Karpas-422 (cell line): ENCODE measurements around the gene FBN1. TPM values are rescaled to one million over a fixed set of nuclear protein-coding genes. Genes with fewer than 3 reads are reported as not detected.

Experiments used
- DNase-seq: peaks from one replicate; pipeline ENCODE4 v3.0.0-alpha.2; 2015
- H2AFZ ChIP-seq: fragments of 200-600 bp; sonication (generic); 2 replicates; pipeline ENCODE4 v1.6.1; 2014; ENCODE audit warnings: antibody characterized with exemption, low read length, mixed read lengths
- H3K27ac ChIP-seq: fragments of 200-600 bp; sonication (generic); 2 replicates; pipeline ENCODE4 v1.5.1; 2014; ENCODE audit warnings: mild to moderate bottlenecking, low read length, moderate library complexity
- H3K27me3 ChIP-seq: fragments of 200-600 bp; sonication (generic); 2 replicates; pipeline ENCODE4 v1.6.1; 2014; ENCODE audit warnings: low read length, mixed read lengths
- H3K36me3 ChIP-seq: fragments of 200-600 bp; sonication (generic); 2 replicates; pipeline ENCODE4 v1.6.1; 2014; ENCODE audit warnings: low read length, mixed read lengths; ENCODE audit not compliant: insufficient read depth
- H3K4me1 ChIP-seq: fragments of 200-600 bp; sonication (generic); 2 replicates; pipeline ENCODE4 v1.6.1; 2014; ENCODE audit warnings: mild to moderate bottlenecking, low read length, mixed read lengths
- H3K4me2 ChIP-seq: fragments of 200-600 bp; sonication (generic); 2 replicates; pipeline ENCODE4 v1.6.1; 2014; ENCODE audit warnings: low read length, low read depth, mild to moderate bottlenecking; ENCODE audit not compliant: poor library complexity, severe bottlenecking
- H3K4me3 ChIP-seq: fragments of 200-600 bp; sonication (generic); 2 replicates; pipeline ENCODE4 v1.5.1; 2014; ENCODE audit warnings: mild to moderate bottlenecking, antibody characterized with exemption, low read length, mixed read lengths
- H3K79me2 ChIP-seq: fragments of 200-600 bp; sonication (generic); 2 replicates; pipeline ENCODE4 v1.6.1; 2014; ENCODE audit warnings: mild to moderate bottlenecking, low read length, mixed read lengths
- H3K9ac ChIP-seq: fragments of 200-600 bp; sonication (generic); 2 replicates; pipeline ENCODE4 v1.6.0; 2014; ENCODE audit warnings: low read length
- H3K9me2 ChIP-seq: fragments of 200-600 bp; sonication (generic), shearing (Covaris generic); replicated peaks from 2 replicates; pipeline ENCODE4 v1.6.0; 2014; ENCODE audit warnings: mild to moderate bottlenecking, low read length, moderate library complexity; ENCODE audit not compliant: insufficient read depth
- H3K9me3 ChIP-seq: fragments of 300-700, 200-600 bp; sonication (generic); 2 replicates; pipeline ENCODE4 v1.6.1; 2014; ENCODE audit warnings: low read length, mixed read lengths
- H4K20me1 ChIP-seq: fragments of 200-600 bp; sonication (generic); 2 replicates; pipeline ENCODE4 v1.6.1; 2014; ENCODE audit warnings: mild to moderate bottlenecking, antibody characterized with exemption, low read length, low read depth; ENCODE audit not compliant: insufficient read depth
- total RNA-seq: library from RNA; depleted of rRNA; stranded (reverse); fragments of >200 nt; shearing (Covaris generic); gene quantifications from 2 replicates; pipeline ENCODE4 v1.2.3, GENCODE V29; 2014; ENCODE audit warnings: low replicate concordance

The FBN1 gene
- total RNA-seq, 1 experiment from 2014 or later, result 0.86 TPM

DNA sequence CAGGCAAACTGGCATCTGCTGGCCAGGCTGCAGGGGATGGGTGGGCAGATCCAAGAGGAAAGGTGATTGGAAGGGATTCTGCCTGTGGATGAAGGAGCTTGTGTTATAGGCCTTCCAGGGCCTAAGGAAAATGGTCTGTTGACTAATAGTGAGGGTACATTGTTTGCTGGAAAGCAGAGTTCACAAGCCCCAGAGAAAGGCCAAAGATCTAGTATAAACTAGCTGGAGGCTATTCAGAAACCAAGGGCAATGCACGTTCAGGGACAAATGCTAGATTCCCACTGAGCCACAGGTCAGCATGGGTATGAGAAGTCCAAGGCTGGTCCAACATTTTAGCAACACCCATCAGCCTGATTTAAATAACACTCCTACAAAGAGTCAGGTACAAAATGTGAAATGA lies 74.7 kb downstream of the FBN1 start:
- Histone ChIP-seq H3K27me3 (no peaks in the 10 kb centered on the region), H3K9me3 (no peaks in the 10 kb centered on the region), H3K9me2 (no peaks in the 10 kb centered on the region), H3K4me1 (no peaks in the 10 kb centered on the region), H3K9ac (no peak overlapping the region), H2AFZ (no peak overlapping the region), H3K36me3 (no peaks in the 10 kb centered on the region), H3K27ac (no peak overlapping the region), H3K4me2 (no peak overlapping the region), H4K20me1 (no peaks in the 10 kb centered on the region), H3K4me3 (no peak overlapping the region), H3K79me2 (no peaks in the 10 kb centered on the region)
- no peak for DNase-seq

- Histone ChIP-seq H3K27ac (no peak overlapping the region), H3K79me2 (no peaks in the 10 kb centered on the region), H3K4me3 (no peak overlapping the region), H2AFZ (no peak overlapping the region), H3K36me3 (no peaks in the 10 kb centered on the region), H3K4me1 (no peaks in the 10 kb centered on the region), H3K9ac (no peak overlapping the region), H3K9me3 (no peaks in the 10 kb centered on the region), H3K27me3 (no peaks in the 10 kb centered on the region), H4K20me1 (no peaks in the 10 kb centered on the region), H3K9me2 (no peaks in the 10 kb centered on the region), H3K4me2 (no peak overlapping the region)
- DNase-seq, result no peak
Observed at GRCh38 chr15:48569591-48570302, 75.8 kb downstream of the FBN1 start.

DNA sequence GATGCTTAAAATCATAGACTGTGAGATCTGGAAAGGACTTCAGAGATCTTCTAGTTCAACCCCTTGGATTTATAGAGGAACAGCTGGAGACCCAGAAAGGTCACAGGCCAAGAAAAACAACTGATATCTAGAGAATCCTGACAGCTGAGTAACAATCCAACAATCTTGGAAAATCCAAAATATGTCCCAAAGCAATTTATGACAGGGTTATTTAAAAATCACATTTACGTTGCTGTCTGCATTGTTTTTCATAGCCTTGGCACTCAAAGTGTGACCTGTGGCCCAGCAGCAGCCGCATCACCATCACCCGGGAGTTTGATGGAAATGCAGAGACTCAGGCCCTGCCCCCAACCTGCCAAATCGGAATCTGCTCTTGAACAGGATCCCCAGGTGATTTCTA lies 78.8 kb downstream of the FBN1 start:
- H3K4me3 ChIP-seq, result no peak overlapping the region
- no peaks in the 10 kb centered on the region for H4K20me1 ChIP-seq
- H3K9me3 ChIP-seq, result no peaks in the 10 kb centered on the region
- no peak overlapping the region for H3K4me2 ChIP-seq
- no peak for DNase-seq
- no peaks in the 10 kb centered on the region for H3K27me3 ChIP-seq
- H2AFZ ChIP-seq, result no peak overlapping the region
- no peaks in the 10 kb centered on the region for H3K36me3 ChIP-seq
- no peak overlapping the region for H3K27ac ChIP-seq
- no peaks in the 10 kb centered on the region for H3K79me2 ChIP-seq
- no peaks in the 10 kb centered on the region for H3K9me2 ChIP-seq
- no peak overlapping the region for H3K9ac ChIP-seq
- H3K4me1 ChIP-seq, result no peaks in the 10 kb centered on the region

DNA sequence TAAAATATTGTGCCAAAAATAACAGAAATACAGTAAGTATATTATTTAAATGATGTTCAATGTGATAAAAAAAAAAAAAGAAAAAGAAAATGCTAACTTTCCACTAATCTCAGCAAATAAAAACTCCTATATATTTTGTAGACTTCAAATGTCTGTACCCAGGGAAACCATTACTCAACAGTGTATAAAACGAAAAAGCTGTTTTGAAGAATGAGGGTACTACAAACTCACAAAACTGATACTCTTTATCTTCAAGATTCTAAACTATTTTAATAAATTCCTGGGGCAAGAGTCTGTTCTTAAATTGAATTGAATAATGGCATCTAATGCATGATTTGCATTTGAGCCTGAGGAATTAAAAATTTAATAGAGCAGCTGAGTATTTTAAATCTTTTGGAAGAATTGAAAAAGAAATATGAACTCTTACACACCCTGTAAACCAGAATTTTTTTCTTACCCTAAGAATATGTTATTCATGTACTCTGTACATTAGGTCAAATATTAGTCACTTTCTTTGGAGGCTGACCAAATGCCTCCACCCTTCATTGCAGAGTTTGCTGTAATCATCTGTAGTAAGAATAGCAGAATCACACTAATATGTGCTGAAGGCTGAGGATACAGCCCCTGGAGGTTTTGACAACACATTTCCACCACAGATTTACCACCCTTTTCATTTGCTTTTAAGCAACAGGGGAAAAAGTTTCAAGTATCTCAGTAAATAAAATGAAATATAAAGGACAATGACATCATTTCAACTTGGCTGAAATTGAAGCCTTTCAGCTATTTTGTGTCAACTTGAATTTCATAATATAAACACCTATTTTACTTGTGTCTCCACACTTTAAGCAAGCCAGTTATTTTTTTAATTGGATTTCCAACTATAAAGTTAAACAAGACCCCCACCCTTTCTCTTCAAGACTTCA lies 79.7 kb downstream of the FBN1 start:
- Histone ChIP-seq H3K4me2 (no peak overlapping the region), H3K36me3 (no peaks in the 10 kb centered on the region), H4K20me1 (no peaks in the 10 kb centered on the region), H3K27ac (no peak overlapping the region), H2AFZ (no peak overlapping the region), H3K79me2 (no peaks in the 10 kb centered on the region), H3K4me1 (no peaks in the 10 kb centered on the region), H3K27me3 (no peaks in the 10 kb centered on the region), H3K9me3 (no peaks in the 10 kb centered on the region), H3K9ac (no peak overlapping the region), H3K4me3 (no peak overlapping the region), H3K9me2 (no peaks in the 10 kb centered on the region)
- DNase-seq, result no peak

DNA sequence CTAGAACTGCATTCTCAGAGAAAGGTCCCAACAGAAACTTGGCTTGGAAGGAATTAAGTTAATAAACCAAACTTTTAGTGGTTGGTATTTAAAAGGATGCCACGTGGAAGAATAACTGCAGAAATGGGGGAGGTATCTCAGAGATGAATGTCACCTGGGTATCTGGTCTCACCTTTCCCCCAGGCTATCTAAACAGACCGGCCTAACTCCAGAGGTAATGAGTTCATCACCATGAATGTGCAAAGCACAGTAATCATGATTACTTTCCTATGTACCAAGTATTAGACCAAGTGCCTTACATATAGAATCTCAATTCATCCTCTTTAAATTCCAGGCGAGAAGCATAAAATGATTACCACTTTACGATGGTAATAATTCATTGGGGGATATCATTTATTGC lies 80.8 kb downstream of the FBN1 start:
- Histone ChIP-seq H3K4me2 (no peak overlapping the region), H3K4me3 (no peak overlapping the region), H3K27me3 (no peaks in the 10 kb centered on the region), H3K4me1 (no peaks in the 10 kb centered on the region), H3K9me3 (no peaks in the 10 kb centered on the region), H3K79me2 (no peaks in the 10 kb centered on the region), H4K20me1 (no peaks in the 10 kb centered on the region), H3K36me3 (no peaks in the 10 kb centered on the region), H2AFZ (no peak overlapping the region), H3K9me2 (no peaks in the 10 kb centered on the region), H3K27ac (no peak overlapping the region), H3K9ac (no peak overlapping the region)
- no peak for DNase-seq

- no peak overlapping the region for H3K27ac ChIP-seq
- DNase-seq, result no peak
- H3K4me2 ChIP-seq, result no peak overlapping the region
- no peak overlapping the region for H3K9ac ChIP-seq
- H3K4me3 ChIP-seq, result no peak overlapping the region
- no peaks in the 10 kb centered on the region for H3K27me3 ChIP-seq
- no peaks in the 10 kb centered on the region for H3K36me3 ChIP-seq
- no peaks in the 10 kb centered on the region for H3K9me3 ChIP-seq
- no peak overlapping the region for H2AFZ ChIP-seq
- no peaks in the 10 kb centered on the region for H3K9me2 ChIP-seq
- H3K79me2 ChIP-seq, result no peaks in the 10 kb centered on the region
- H3K4me1 ChIP-seq, result no peaks in the 10 kb centered on the region
- H4K20me1 ChIP-seq, result no peaks in the 10 kb centered on the region
Observed at GRCh38 chr15:48563934-48564333, 81.6 kb downstream of the FBN1 start.

GRCh38 chr15:48560321-48561051 lies 85.0 kb downstream of the FBN1 start:
- DNase-seq, result no peak

DNA sequence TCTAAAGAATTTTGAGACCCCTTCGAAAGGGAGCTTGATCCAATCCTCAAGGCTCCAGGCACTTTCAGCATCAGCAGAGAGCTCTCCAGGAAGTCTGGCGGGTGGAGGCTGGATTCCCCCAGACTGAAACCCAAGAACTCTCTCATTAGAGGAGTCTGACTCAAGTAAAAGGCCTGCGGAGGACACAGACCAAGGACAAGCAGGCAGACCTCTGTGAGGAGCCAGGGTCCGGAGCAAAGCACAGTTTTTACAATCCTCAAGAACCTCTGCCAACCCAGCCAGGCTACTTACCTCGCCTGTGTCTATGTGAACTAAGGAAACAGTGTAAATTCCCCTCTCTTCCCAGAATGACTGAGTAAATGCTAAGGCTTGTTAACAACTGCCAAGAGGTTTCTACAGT lies 86.2 kb downstream of the FBN1 start:
- no peaks in the 10 kb centered on the region for H3K79me2 ChIP-seq
- no peaks in the 10 kb centered on the region for H3K27me3 ChIP-seq
- H3K4me2 ChIP-seq, result no peak overlapping the region
- H3K9me3 ChIP-seq, result no peaks in the 10 kb centered on the region
- no peak overlapping the region for H3K27ac ChIP-seq
- H3K4me3 ChIP-seq, result no peak overlapping the region
- no peak overlapping the region for H2AFZ ChIP-seq
- no peak overlapping the region for H3K9ac ChIP-seq
- DNase-seq, result no peak
- no peaks in the 10 kb centered on the region for H3K4me1 ChIP-seq
- H4K20me1 ChIP-seq, result no peaks in the 10 kb centered on the region
- no peaks in the 10 kb centered on the region for H3K36me3 ChIP-seq
- no peaks in the 10 kb centered on the region for H3K9me2 ChIP-seq

More at GRCh38 chr15:48560321-48561051, 85.0 kb downstream of the FBN1 start:
- Histone ChIP-seq H3K4me3 (no peak overlapping the region), H3K4me2 (no peak overlapping the region), H3K9me3 (no peaks in the 10 kb centered on the region), H3K9me2 (no peaks in the 10 kb centered on the region), H4K20me1 (no peaks in the 10 kb centered on the region), H3K36me3 (no peaks in the 10 kb centered on the region), H3K4me1 (no peaks in the 10 kb centered on the region), H3K27me3 (no peaks in the 10 kb centered on the region), H3K9ac (no peak overlapping the region), H3K79me2 (no peaks in the 10 kb centered on the region), H3K27ac (no peak overlapping the region), H2AFZ (no peak overlapping the region)
